HL-60 (cell line): Measurements from ENCODE around the gene IHH.

ENCODE experiments used
- GABPA ChIP-seq: IDR thresholded peaks from 2 replicates; pipeline ENCODE4 v1.6.1; 2012; ENCODE audit warnings: low read depth
- POLR2AphosphoS5 ChIP-seq: IDR thresholded peaks from 2 replicates; pipeline ENCODE4 v1.6.1; 2012; ENCODE audit warnings: low read depth
- TF ChIP-seq, protein P1 (sequence below): IDR thresholded peaks from one replicate; pipeline ENCODE4 v1.5.1; 2011; ENCODE audit warnings: low read length, control low read depth, inconsistent platforms; ENCODE audit not compliant: insufficient read depth
- TF ChIP-seq, protein P2 (sequence below): IDR thresholded peaks from 2 replicates; pipeline ENCODE4 v1.6.1; 2012; ENCODE audit warnings: low read depth; ENCODE audit not compliant: insufficient replicate concordance

GRCh38 chr2:219086196-219086595 is 25.5 kb upstream of the IHH start:
- TF ChIP-seq, protein P1, sequence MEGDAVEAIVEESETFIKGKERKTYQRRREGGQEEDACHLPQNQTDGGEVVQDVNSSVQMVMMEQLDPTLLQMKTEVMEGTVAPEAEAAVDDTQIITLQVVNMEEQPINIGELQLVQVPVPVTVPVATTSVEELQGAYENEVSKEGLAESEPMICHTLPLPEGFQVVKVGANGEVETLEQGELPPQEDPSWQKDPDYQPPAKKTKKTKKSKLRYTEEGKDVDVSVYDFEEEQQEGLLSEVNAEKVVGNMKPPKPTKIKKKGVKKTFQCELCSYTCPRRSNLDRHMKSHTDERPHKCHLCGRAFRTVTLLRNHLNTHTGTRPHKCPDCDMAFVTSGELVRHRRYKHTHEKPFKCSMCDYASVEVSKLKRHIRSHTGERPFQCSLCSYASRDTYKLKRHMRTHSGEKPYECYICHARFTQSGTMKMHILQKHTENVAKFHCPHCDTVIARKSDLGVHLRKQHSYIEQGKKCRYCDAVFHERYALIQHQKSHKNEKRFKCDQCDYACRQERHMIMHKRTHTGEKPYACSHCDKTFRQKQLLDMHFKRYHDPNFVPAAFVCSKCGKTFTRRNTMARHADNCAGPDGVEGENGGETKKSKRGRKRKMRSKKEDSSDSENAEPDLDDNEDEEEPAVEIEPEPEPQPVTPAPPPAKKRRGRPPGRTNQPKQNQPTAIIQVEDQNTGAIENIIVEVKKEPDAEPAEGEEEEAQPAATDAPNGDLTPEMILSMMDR = no peak
- no peak for TF ChIP-seq POLR2AphosphoS5
- TF ChIP-seq, protein P2, sequence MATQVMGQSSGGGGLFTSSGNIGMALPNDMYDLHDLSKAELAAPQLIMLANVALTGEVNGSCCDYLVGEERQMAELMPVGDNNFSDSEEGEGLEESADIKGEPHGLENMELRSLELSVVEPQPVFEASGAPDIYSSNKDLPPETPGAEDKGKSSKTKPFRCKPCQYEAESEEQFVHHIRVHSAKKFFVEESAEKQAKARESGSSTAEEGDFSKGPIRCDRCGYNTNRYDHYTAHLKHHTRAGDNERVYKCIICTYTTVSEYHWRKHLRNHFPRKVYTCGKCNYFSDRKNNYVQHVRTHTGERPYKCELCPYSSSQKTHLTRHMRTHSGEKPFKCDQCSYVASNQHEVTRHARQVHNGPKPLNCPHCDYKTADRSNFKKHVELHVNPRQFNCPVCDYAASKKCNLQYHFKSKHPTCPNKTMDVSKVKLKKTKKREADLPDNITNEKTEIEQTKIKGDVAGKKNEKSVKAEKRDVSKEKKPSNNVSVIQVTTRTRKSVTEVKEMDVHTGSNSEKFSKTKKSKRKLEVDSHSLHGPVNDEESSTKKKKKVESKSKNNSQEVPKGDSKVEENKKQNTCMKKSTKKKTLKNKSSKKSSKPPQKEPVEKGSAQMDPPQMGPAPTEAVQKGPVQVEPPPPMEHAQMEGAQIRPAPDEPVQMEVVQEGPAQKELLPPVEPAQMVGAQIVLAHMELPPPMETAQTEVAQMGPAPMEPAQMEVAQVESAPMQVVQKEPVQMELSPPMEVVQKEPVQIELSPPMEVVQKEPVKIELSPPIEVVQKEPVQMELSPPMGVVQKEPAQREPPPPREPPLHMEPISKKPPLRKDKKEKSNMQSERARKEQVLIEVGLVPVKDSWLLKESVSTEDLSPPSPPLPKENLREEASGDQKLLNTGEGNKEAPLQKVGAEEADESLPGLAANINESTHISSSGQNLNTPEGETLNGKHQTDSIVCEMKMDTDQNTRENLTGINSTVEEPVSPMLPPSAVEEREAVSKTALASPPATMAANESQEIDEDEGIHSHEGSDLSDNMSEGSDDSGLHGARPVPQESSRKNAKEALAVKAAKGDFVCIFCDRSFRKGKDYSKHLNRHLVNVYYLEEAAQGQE = no peak
- no peak for TF ChIP-seq GABPA
